ENCODE measurements around the gene PPARG.
A peak's percentile ranks its signal among the peaks of the same experiment; 100 is the strongest.
"Not testable (repeated sequence)": the region's sequence is repeated elsewhere in the genome, so short reads cannot be mapped to it uniquely, and the experiment has no call there.

Gene PPARG

DNA sequence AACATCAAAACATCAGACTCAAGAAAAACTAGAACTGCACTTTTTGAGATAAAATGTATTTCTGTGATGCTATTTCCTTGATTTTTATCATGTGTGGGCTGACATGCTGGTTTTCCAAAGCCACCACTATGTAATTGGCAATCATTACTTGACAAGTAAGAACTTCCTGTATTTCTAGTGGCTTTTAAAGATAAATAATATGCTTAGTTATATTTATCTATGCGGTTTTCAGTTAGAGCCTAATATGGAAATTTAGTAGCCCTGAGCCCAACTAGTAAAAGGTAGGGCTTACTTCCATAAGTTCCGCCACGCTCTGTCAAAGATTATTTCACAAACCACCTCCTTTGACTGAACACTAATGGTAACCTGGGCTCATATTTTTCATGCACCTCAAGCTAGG is 91.6 kb downstream of the PPARG start:
- DNase-seq (ENCODE audit: low spot score) = no peak

DNA sequence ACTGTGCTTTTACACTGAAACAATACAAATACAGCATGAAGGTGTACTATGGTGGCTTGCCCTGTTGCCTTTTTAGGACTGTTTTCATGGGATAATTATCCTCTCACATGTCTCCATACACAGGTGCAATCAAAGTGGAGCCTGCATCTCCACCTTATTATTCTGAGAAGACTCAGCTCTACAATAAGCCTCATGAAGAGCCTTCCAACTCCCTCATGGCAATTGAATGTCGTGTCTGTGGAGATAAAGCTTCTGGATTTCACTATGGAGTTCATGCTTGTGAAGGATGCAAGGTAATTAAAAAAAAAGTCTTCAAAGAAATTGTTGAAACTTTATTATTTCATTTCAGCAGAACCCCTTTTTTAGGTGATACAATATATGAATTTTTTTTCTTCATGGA is 92.3 kb downstream of the PPARG start:
- no peak for DNase-seq (ENCODE audit: low spot score)

DNA sequence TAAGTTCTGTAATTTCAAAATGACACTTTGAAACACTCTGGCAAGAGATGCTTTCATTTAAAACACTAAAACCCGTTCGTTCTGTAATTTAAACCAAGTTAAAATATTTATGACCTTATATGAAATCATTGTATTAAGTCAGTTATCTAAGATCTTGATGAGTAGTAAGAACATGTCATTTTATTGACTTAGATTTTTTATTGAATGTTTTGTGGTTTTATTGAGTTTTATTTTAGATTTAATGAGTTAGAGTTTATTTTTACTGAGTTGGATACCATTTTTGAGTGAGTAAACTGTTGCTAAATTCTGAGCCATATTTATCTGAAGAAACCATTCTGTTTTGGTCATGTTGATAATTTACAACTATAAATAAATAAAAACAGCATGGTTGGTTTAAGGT is 94.3 kb downstream of the PPARG start:
- DNase-seq (ENCODE audit: low spot score) = no peak

DNA sequence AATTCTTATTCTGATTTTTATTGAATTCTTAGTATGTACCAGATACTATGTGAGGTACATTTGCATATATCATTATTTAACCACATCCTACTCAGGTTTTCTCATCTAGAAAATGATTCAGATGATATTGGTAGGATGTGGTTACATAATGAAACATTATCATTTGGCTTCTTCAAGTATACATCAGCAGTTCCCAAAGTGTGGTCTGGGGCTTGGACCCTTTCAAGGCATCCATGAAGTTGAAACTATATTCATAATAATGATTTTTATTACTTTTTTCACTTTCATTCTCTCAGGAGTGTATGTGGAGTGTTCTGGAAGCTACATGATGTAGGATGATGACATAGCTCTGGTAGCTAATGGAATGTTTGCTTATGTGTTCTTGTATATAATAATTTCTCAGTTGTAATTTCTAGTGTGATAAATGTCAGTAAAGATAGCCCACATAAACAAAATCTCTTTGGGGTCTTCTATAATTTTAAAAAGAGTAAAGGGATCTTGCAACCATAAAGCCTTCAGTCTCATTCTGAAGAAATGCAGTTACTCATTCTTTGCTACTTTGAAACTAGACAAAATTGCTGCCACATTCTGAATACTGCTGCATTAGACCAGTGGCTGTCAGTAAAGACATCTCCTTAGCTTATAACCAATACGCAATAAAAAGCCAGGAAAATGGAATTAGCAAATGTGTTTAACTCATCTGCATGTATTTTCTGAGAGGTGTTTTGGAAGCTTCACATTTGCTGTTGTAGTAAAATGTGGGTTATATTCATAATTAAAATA is 95.8 kb downstream of the PPARG start:
- DNase-seq (ENCODE audit: low spot score) = no peak

DNA sequence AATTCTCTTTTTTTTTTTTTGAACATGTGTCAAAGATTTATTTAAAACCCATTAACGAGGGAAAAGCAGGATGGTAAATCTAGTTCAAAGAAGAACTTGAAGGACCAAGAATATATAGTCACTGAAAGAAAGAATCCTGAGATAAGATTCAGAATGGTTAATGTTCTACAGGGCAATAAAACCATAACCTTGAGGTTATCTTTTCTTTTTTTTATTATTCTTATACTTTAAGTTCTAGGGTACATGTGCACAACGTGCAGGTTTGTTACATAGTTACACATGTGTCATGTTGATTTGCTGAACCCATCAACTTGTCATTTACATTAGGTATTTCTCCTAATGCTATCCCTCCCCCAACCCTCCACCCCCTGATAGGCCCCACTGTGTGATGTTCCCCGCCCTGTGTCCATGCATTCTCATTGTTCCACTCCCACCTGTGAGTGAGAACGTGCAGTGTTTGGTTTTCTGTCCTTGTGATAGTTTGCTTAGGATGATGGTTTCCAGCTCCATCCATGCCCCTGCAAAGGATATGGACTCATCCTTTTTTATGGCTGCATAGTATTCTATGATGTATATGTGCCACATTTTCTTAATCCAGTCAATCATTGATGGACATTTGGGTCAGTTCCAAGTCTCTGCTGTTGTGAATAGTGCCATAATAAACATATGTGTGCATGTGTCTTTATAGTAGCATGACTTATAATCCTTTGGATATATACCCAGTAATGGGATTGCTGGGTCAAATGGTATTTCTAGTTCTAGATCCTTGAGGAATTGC is 97.8 kb downstream of the PPARG start:
- DNase-seq (ENCODE audit: low spot score) = not testable (repeated sequence)

DNA sequence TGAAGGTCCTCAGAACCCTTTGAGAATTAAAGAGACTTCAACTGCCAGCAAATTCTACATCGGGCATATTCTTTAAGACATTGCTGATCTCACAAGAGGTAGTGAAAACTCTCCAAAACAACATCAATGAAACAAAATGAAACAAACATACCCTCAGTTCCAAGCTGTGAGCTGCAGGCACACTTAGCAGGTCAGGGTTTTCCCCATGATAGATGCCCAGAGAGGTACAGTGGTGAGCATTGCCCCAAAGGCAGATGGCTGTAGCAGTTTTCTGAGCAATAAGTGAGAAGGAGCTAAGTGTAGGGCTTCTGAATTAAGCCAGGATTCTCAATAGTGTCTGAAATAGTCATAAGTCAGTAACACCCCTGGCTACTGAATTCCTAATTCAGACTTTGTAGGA is 99.3 kb downstream of the PPARG start:
- DNase-seq (ENCODE audit: low spot score) = no peak

DNA sequence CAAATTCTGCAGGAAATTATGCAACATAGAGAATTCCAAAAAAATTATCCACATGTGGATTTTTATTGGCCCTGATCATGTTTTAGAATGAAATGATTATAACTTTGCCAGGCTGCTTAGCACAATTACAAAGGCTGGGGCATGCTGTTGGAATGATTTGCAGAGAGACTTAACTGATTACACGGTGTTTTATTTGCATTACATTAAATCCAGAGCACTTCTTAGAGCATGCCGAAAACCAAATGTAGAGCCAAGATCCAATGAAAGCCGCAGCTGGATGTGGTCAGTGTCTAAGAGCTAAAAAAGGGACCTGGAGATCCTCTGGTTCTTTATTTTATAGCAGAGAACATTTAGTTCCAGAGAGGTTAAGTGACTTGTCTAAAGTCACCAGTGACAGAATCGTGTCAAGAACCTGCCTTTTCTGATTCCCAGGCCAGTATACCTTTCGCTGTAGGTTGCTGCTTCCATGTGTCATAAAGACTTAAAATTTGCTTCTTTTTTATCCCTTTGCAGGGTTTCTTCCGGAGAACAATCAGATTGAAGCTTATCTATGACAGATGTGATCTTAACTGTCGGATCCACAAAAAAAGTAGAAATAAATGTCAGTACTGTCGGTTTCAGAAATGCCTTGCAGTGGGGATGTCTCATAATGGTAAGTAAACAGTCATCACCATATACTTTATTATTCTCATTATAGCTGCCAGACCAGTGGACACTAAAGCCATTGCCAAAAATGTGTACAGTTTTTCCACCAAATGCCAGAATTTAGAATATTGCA is 103.4 kb downstream of the PPARG start:
- DNase-seq (ENCODE audit: low spot score) = no peak

DNA sequence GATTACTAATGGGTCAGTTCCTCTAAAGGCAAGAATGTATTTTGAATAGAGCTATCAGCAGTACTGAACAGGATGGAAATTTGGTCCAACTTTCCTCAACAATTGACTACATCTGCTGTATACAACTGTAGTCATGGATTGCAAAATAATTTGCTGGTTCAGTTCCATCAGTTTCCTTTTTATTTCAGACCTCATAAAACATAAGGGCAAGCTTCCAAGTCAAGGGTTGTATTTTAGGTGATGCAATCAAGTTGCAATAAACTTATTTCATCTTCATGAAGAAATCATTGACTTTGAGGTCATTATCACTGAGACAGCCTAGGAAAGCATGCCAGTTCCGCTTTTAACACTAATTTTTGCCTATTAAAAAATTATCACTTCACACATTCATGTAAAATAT is 105.0 kb downstream of the PPARG start:
- DNase-seq (ENCODE audit: low spot score) = no peak

DNA sequence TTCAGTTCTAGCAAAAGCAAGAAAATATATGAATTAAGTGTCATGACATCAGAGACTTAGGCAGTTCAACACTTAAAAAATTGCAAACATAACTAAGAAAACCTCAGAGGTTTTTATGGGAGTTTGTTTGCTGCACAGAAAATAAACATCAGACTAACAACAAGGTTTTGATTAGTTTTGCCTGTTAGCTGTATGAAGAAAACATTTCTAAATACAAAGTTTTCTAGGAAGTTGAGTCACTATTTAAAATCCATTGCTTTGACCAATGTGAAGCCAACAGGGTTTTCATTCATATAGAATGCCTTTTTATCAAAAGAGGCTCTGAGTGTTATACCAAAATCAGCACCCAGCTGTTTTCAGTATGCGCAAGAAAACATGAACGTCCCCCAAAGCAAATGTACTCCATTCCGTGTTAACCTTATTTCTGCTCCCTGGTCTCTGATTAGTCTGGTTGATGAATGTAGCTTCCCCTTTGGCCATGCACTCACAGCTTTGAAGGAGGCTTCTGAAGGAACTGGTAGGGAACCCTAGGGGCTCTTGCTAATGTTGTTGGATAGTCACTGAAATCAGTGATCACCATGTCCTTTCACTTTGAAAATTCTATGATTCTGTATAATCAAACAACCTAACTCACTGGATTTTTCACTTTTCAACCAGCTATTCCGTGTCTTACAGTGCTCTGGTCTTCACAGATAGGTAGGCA is 105.8 kb downstream of the PPARG start:
- no peak for DNase-seq (ENCODE audit: low spot score)

DNA sequence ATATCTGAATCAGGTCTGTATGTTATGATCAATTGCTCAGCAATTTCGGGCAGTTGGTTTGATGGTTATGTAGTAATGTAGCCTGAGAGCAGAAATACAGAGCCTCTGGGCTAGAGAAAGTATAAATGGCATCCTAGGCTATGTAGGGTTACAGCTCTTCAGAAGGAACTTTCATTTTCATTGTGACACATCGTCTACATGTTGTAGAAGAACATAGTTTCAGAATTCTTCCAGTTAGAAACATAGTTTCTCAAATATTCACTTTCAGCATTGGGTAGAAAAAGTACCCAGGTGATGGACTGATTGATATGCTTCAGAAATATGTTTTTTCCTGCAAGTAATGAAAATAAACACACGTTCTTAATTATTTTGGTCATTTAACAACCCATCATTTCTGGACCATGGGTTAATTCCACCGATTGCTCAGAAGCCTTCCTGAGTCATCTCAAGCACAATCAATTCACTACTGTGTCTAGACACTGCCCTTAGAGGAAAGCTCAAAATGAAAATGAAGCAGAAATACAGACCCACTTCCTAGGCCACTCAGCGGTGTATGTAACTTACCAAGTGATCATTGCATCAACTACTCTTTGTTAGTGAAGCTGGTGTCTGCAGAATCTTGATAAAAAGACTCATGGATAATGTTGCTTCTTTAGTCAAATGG is 106.6 kb downstream of the PPARG start:
- no peak for DNase-seq (ENCODE audit: low spot score)

DNA sequence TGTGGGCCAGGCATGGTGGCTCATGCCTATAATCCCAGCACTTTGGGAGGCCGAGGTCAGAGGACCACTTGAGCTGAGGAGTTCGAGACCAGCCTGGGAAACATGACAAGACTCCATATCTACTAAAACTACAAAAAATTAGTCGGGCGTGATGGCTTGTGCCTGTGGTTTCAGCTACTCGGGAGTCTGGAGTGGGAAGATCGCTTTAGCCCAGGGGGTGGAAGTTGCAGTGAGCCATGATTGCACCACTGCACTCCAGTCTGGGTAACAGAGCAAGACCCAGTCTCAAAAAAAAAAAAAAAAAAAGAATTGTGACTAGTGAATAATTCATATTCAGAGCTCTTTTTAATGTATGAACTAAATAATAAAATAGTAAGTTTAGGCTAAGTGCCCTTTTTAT is 107.6 kb downstream of the PPARG start:
- DNase-seq (ENCODE audit: low spot score) = no peak

DNA sequence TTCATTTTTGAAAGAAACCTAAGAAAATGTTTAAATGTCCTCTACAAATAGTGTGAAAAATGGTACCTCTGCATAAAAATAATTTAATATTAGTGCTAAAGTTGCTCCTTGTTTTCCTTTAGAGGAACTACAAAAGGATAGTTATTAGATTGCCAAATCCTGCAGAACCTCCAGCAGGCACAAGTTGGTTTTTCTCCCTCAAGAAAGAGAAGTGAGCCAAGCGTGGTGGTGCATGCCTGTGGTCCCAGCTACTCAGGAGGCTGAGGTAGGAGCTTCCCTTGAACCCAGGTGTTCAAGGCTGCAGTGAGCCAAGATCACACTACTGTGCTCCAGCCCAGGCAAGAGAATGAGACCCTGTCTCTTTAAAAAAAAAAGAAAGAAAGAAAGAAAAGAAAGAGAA is 110.4 kb downstream of the PPARG start:
- no peak for DNase-seq (ENCODE audit: low spot score)

DNA sequence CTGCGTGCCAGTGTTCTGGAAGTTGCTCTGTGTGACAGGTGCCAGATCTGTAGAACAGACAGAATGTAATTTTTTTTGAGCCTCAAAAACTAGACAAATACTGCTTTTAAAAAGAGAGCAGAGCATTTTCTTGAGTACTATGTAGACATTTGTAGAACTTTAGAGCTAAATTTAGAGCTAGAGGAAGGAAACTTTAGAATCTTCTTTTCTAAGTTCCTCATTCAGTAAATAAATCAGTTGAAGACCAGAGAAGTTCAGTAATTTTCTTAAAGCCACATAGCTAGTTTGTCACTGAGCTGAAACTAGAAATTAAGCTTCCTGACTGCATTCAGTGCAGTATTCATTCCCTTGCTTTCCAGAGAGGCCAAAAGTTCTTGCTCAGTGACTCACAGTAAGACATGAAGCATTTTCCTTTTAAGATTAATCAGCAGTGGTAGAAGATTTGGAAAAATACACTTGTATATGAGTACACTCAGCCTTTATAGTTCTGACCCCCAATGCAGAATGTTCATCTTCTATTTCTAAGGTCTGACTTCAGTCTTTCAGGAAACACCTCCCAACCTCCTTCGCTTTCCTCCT is 111.8 kb downstream of the PPARG start:
- DNase-seq (ENCODE audit: low spot score) = no peak

DNA sequence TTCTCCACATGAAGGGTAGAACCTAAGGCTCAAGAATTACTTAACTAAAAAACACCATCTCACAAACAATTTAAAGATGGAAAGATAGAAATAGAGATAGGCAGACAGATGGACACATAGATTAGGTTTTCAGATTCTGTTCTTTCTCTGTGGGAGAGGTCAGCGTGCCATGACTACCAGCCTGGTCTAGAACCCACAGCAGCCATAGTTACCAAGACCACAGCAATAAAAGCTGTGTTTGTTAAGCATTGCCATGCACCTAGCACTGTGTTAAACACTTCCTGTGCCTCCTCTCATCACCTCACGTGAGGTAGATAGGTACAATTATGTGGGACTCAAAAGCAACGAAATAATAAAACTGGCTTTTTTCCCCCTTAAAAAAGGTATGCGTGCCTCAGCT is 112.3 kb downstream of the PPARG start:
- no peak for DNase-seq (ENCODE audit: low spot score)

DNA sequence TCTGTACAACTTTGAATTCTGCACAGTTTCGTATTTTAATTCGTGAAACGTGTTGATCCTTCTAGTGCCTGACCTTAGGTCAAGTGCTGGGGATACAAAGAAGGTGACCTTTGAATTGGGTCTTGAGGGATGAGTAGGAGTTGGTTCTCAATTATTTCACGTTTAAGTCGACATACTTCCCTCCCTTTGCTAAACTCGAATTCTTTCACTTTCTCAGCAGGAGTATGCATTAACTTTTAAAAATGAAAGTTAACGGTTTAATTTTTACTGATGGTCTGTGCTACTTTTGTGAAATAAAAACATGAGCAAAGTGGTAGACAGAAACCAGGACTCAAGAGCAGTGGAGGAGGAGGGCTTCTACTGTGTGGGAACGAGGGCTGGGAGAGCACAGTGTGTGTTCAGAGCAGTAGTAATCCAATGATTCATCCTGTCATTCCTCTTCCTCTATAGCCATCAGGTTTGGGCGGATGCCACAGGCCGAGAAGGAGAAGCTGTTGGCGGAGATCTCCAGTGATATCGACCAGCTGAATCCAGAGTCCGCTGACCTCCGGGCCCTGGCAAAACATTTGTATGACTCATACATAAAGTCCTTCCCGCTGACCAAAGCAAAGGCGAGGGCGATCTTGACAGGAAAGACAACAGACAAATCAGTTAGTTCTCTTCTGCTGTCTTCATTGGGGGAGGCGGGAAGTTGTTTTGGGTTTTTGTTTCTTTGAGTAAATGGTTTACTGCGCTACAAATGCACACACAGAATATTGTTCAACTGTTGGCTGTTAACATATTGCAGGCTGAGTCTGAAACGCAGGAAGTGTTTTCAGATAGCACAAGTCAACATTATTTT is 116.8 kb downstream of the PPARG start:
- peak; percentile 71 for DNase-seq (ENCODE audit: low spot score)

DNA sequence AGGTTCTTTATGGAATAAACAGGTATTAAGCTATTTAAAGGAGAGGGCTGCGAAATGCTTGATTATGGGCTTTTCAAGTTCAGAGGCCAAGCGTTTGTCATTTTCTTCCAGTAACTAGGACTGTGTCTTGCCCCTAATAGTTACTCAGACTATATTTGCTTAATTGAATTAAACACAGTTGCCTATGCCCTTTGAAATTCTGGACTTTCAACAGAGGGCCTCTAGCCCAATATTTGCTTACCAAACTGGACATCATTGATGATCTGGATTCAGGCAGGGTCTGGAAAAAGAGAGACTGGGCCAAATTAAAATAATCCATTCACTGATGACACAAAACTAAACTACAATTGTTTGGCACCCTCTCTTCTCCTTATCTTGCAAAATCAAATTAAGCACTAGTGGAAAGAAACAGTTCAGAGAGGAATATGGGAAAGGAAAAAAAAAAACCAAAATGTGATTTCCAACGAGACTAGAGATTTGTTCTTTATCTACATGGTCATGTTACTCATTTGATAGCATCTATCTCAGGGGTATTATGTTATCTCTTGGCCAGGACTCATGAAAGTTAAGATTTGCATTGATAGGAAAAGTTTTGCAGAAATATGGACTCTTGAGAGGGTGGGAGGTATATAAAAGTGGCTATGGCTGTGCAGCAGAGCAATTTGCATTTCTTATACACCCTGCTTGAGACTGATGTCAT is 120.3 kb downstream of the PPARG start:
- no peak for DNase-seq (ENCODE audit: low spot score)

DNA sequence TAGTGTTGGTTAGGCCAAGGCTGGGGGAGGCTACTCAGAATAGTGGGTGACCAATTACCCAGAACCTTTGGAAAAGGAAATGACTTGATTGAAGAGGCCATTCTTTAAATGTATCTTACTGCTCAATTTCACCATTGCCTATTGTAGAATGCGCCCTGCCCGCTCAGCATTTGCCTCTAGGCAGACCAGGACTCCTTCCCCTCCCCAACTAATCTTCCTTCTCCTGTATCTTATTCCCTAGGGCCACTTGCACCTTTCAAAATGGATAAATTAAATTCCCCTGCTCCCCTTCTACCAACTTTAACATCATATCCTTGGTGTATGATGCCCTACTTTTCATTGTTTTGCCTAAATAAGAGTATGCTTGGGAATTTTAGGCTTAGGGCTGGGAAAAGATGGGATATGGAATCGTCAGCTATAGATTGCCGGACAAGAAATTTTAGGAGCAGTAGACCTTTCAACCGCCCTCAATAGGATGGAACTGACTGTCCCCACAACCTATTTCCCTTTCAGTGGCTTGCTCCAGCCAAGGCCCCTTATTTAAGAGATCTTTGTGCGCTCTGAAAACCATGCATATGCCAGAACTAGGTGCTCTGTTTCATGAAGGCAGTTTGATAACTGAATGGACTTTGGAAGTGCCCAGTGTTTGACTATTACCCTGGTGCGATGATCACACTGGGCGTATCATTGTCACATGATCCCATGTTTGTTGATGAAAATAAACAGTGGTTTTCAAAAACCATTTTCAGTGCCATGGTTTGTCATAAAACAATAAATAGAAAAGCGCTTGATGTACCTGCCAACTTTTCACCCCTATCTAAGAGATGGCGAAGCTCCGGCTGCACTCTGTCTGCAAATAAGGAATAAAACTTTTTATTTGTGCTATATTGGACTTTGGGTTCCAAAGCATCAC is 121.1 kb downstream of the PPARG start:
- peak; percentile 52 for DNase-seq (ENCODE audit: low spot score)

DNA sequence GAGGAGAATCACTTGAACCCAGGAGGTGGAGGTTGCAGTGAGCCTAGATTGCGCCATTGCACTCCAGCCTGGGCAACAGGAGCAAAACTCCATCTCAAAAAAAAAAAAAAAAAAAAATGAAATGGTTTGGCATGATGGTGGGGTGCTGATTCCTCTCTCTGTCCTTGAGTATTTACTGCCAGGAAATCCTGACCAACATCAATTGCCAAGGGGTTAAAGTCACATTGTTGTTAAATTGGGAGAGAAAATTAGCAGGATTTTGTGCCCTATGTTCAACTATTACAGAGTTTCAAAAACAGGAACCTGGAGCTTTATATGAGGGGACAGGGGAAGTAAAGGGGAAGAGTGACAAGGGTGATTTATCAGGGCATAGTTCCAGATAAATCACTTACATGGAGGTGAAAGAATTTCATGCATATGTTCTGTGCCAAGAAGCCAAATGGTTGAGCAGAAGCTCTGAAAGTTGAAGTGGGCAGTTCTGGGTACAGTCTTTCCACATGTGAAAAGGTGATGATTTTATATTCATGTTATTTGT is 124.9 kb downstream of the PPARG start:
- DNase-seq (ENCODE audit: low spot score) = no peak

Measured in HuH-7 (cell line).